ENCODE data around the gene ACTMAP. TPM values are rescaled to one million over a fixed set of nuclear protein-coding genes. Genes with fewer than 3 reads are reported as not detected.

Gene ACTMAP
- total and polyA plus RNA-seq, 9 of the 15 experiments (the other 6 are each of a cell fraction or from before 2014, with no cell fraction given), result 1.7 to 16.6 (median 4.9) TPM

- TF ChIP-seq ZNF407 (IDR thresholded peaks at IDR 0.05; ENCODE audit: low read depth) (no peak), VEZF1 (CRISPR knock-in tag; IDR thresholded peaks at IDR 0.05) (peak; percentile 78), FOS (IDR thresholded peaks at IDR 0.05; ENCODE audit: extremely low read depth, insufficient read length) (peak; percentile 81), DMBX1 (CRISPR knock-in tag; IDR thresholded peaks at IDR 0.05; ENCODE audit: borderline replicate concordance) (no peak), ZFPM2 (CRISPR knock-in tag; IDR thresholded peaks at IDR 0.05) (no peak), PHF8 (IDR thresholded peaks at IDR 0.05; ENCODE audit: borderline replicate concordance, low read length) (peak; percentile 27; the same call in 1 of the 2 replicates), LARP7 (IDR thresholded peaks at IDR 0.05) (no peak), CHD2 (IDR thresholded peaks at IDR 0.05; ENCODE audit: low read depth, low read length) (0 out of 2 replicates have a peak, but pooled peaks have one; percentile 50), EGR1 (conservative IDR thresholded peaks at IDR 0.05) (peak; percentile 70; the same call in 1 of the 2 replicates), CC2D1A (IDR thresholded peaks at IDR 0.05) (no peak), RBM25 (IDR thresholded peaks at IDR 0.05; ENCODE audit: low read depth, low read length, severe bottlenecking) (peak; percentile 78), ELF1 (tag; IDR thresholded peaks at IDR 0.05) (peak; percentile 78; the same call in 1 of the 2 replicates), SP2 (IDR thresholded peaks at IDR 0.05; ENCODE audit: extremely low read depth, low read depth, low read length, poor library complexity, severe bottlenecking) (peak; percentile 85), BRD9 (IDR thresholded peaks at IDR 0.05; ENCODE audit: low read depth, partially characterized antibody) (no peak), SIN3A (IDR thresholded peaks at IDR 0.05; ENCODE audit: borderline replicate concordance in 2 of 2, control insufficient read depth in 1 of 2, low read depth in 2 of 2, low read length in 2 of 2) (peak in 1 of 2 experiments; percentile 23; a peak in 1 of 4 replicates), MBD2 (IDR thresholded peaks at IDR 0.05; ENCODE audit: borderline replicate concordance, low read depth) (peak; percentile 78; the same call in 1 of the 2 replicates)
Observed at GRCh38 chr19:40714441-40715299, 35.6 kb downstream of the ACTMAP start (continued).

Measured in K562 (cell line).